Neuronal stem cell (in vitro differentiated cells): ENCODE measurements around the gene ACER1.
"Not testable (repeated sequence)": the region's sequence is repeated elsewhere in the genome, so short reads cannot be mapped to it uniquely, and the experiment has no call there.

Experiments
- DNase-seq: peaks from one replicate; pipeline ENCODE4 v3.0.0-alpha.2; 2013; ENCODE audit warnings: low spot score
- H2AFZ ChIP-seq: one replicate; pipeline ENCODE4 v1.6.1; 2013; ENCODE audit warnings: mild to moderate bottlenecking, low read length, inconsistent platforms
- H2AK5ac ChIP-seq: 2 replicates; pipeline ENCODE4 v1.6.1; 2013; ENCODE audit warnings: low read depth, mild to moderate bottlenecking, inconsistent platforms, low read length, moderate library complexity, mixed read lengths
- H2BK120ac ChIP-seq: 2 replicates; pipeline ENCODE4 v1.6.1; 2013; ENCODE audit warnings: low read depth, mild to moderate bottlenecking, inconsistent platforms, low read length, moderate library complexity, mixed read lengths
- H2BK12ac ChIP-seq: one replicate; pipeline ENCODE4 v1.6.1; 2013; ENCODE audit warnings: low read length, inconsistent platforms
- H2BK15ac ChIP-seq: 2 replicates; pipeline ENCODE4 v1.6.1; 2013; ENCODE audit warnings: mild to moderate bottlenecking, low read length, inconsistent platforms, mixed read lengths
- H2BK5ac ChIP-seq: one replicate; pipeline ENCODE4 v1.6.1; 2013; ENCODE audit warnings: inconsistent platforms, mild to moderate bottlenecking, low read length, moderate library complexity
- H3K14ac ChIP-seq: one replicate; pipeline ENCODE4 v1.6.1; 2013; ENCODE audit warnings: low read length, inconsistent platforms
- H3K18ac ChIP-seq: 2 replicates; pipeline ENCODE4 v1.6.1; 2013; ENCODE audit warnings: low read length, inconsistent platforms
- H3K23ac ChIP-seq: 2 replicates; pipeline ENCODE4 v1.6.1; 2013; ENCODE audit warnings: low read depth, mild to moderate bottlenecking, mixed read lengths, low read length, inconsistent platforms; ENCODE audit not compliant: poor library complexity
- H3K27ac ChIP-seq: replicated peaks from 3 replicates; pipeline ENCODE4 v1.5.1; 2013; ENCODE audit warnings: low read length, inconsistent platforms
- H3K27me3 ChIP-seq, 3 experiments: 2 replicates each; pipeline ENCODE4 v1.6.1; 2013; ENCODE audit warnings: low read length in 3 of 3, mild to moderate bottlenecking in 2 of 3, inconsistent platforms in 1 of 3, low read depth in 1 of 3, mixed read lengths in 1 of 3, moderate library complexity in 1 of 3; ENCODE audit not compliant: control insufficient read depth in 3 of 3, insufficient read depth in 3 of 3
- H3K36me3 ChIP-seq, 2 donors: replicated peaks in 1 of 2; 2 replicates each; pipeline ENCODE4 v1.6.1; 2013; ENCODE audit warnings: low read length in 2 of 2; ENCODE audit not compliant: control insufficient read depth in 2 of 2, insufficient read depth in 2 of 2
- H3K4ac ChIP-seq: 2 replicates; pipeline ENCODE4 v1.6.1; 2013; ENCODE audit warnings: inconsistent platforms, mild to moderate bottlenecking, low read length, moderate library complexity
- H3K4me1 ChIP-seq, 2 donors: 1 replicate in 1 of 2; 2 replicates in 1 of 2; pipeline ENCODE4 v1.6.1; 2013; ENCODE audit warnings: low read length in 2 of 2, low read depth in 1 of 2; ENCODE audit not compliant: control insufficient read depth in 2 of 2, insufficient read depth in 1 of 2
- H3K4me2 ChIP-seq: one replicate; pipeline ENCODE4 v1.6.1; 2013; ENCODE audit warnings: mild to moderate bottlenecking, low read length, inconsistent platforms; ENCODE audit not compliant: insufficient read depth, poor library complexity, severe bottlenecking
- H3K4me3 ChIP-seq, 2 donors: 2 replicates each; pipeline ENCODE4 v1.5.1; 2013; ENCODE audit warnings: low read length in 2 of 2, mild to moderate bottlenecking in 2 of 2, inconsistent platforms in 1 of 2, moderate library complexity in 1 of 2
- H3K79me1 ChIP-seq: one replicate; pipeline ENCODE4 v1.6.1; 2013; ENCODE audit warnings: low read depth, mild to moderate bottlenecking, inconsistent platforms, low read length, moderate library complexity
- H3K9ac ChIP-seq: one replicate; pipeline ENCODE4 v1.6.1; 2013; ENCODE audit warnings: mild to moderate bottlenecking, low read depth, low read length, inconsistent platforms; ENCODE audit not compliant: poor library complexity
- H3K9me3 ChIP-seq, 2 donors: replicated peaks in 1 of 2; 2 replicates each; pipeline versions ENCODE3 to v1.6.1; 2013; ENCODE audit warnings: low read length in 2 of 2, mild to moderate bottlenecking in 2 of 2, inconsistent platforms in 1 of 2, low read depth in 1 of 2, mixed read lengths in 1 of 2, moderate library complexity in 1 of 2; ENCODE audit not compliant: control insufficient read depth in 2 of 2, insufficient read depth in 1 of 2
- H4K8ac ChIP-seq: one replicate; pipeline ENCODE4 v1.6.1; 2013; ENCODE audit warnings: low read depth, mild to moderate bottlenecking, inconsistent platforms, low read length, moderate library complexity
- H4K91ac ChIP-seq: one replicate; pipeline ENCODE4 v1.6.1; 2013; ENCODE audit warnings: low read length, low read depth, mild to moderate bottlenecking, inconsistent platforms; ENCODE audit not compliant: poor library complexity
- WGBS, 2 donors: extraction: QIAGEN DNeasy Blood & Tissue Kit; methylation state at CpG; one replicate each; pipeline ENCODE4 v1.1.7; 2013; ENCODE audit warnings: missing lambda C conversion rate in 2 of 2, mixed read lengths in 1 of 2; ENCODE audit not compliant: insufficient read length in 2 of 2, insufficient replicate concordance in 1 of 2; ENCODE audit errors: extremely low coverage in 2 of 2; 5-methylcytosine and 5-hydroxymethylcytosine counted together

Gene ACER1

DNA sequence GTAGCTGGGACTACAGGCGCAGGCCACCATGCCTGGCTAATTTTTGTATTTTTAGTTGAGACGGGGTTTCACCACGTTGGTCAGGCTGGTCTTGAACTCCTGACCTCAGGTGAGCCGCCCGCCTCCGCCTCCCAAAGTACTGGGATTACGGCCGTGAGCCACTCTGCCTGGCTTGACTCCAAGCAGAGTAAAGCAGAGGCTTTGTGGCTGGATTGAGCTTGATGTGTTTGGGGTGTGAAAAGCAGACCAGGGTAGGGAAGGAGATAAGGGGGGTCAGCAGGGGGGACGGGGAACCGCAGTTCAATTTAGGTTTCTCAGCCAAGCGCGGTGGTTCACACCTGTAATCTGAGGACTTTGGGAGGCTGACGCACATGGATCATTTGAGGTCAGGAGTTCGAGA lies 23.8 kb upstream of the ACER1 start:
- Histone ChIP-seq H2BK5ac (no peak overlapping the region), H3K27me3 (no peaks in the 10 kb centered on the region), H2BK12ac (no peak overlapping the region), H4K8ac (no peak overlapping the region), H3K18ac (no peak overlapping the region), H3K4me1 (peaks cover under 1 to 2% of the 10 kb centered on the region in 2 donors), H2BK120ac (no peak overlapping the region), H4K91ac (no peak overlapping the region), H3K4ac (no peak overlapping the region), H3K36me3 (no peaks in the 10 kb centered on the region), H3K23ac (no peak overlapping the region), H3K9me3 (peaks cover 0 to under 1% of the 10 kb centered on the region in 2 donors), H3K9ac (no peak overlapping the region), H2AK5ac (no peak overlapping the region), H3K27ac (no peak overlapping the region), H3K4me3 (no peak overlapping the region), H3K4me2 (no peak overlapping the region), H3K14ac (no peak overlapping the region), H2AFZ (no peak overlapping the region), H2BK15ac (no peak overlapping the region), H3K79me1 (peaks cover 2% of the 10 kb centered on the region)
- no CpG with 5 or more reads among the region's 14 CpGs for WGBS, 2 donors
- DNase-seq, result no peak

DNA sequence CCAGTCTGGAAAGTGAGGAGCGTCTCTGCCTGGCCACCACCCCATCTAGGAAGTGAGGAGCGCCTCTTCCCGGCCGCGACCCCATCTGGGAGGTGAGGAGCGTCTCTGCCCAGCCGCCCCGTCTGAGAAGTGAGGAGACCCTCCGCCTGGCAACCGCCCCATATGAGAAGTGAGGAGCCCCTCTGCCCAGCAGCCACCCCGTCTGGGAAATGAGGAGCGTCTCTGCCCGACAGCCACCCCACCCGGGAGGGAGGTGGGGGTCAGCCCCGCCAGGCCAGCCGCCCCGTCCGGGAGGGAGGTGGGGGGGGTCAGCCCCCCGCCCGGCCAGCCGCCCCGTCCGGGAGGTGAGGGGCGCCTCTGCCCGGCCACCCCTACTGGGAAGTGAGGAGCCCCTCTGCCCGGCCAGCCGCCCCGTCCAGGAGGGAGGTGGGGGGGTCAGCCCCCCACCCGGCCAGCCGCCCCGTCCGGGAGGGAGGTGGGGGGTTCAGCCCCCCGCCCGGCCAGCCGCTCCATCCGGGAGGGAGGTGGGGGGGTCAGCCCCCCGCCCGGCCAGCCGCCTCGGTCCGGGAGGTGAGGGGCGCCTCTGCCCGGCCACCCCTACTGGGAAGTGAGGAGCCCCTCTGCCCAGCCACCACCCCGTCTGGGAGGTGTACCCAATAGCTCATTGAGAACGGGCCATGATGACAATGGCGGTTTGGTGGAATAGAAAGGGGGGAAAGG lies 22.1 kb upstream of the ACER1 start:
- not testable (repeated sequence) for H4K91ac ChIP-seq, H2BK12ac ChIP-seq, H4K8ac ChIP-seq, H3K79me1 ChIP-seq, H3K4me1 ChIP-seq, H2AFZ ChIP-seq, H3K18ac ChIP-seq, H3K14ac ChIP-seq, H3K27ac ChIP-seq, H3K9me3 ChIP-seq, H3K4me2 ChIP-seq, H3K27me3 ChIP-seq, H2BK5ac ChIP-seq, H3K4ac ChIP-seq, H3K9ac ChIP-seq, DNase-seq, H2AK5ac ChIP-seq, H3K4me3 ChIP-seq, H3K23ac ChIP-seq, H3K36me3 ChIP-seq, H2BK15ac ChIP-seq, H2BK120ac ChIP-seq
- no CpG with 5 or more reads among the region's 46 CpGs for WGBS, 2 donors

GRCh38 chr19:6354098-6354674 lies 20.8 kb upstream of the ACER1 start:
- Histone ChIP-seq H3K14ac (no peak overlapping the region), H2AFZ (no peak overlapping the region), H3K4me2 (no peak overlapping the region), H3K4ac (no peak overlapping the region), H3K4me3 (no peak overlapping the region), H2BK120ac (no peak overlapping the region), H3K4me1 (no peaks in the 10 kb centered on the region), H2BK5ac (no peak overlapping the region), H3K36me3 (no peaks in the 10 kb centered on the region), H2BK12ac (no peak overlapping the region), H3K27me3 (no peaks in the 10 kb centered on the region), H3K23ac (no peak overlapping the region), H4K8ac (no peak overlapping the region), H3K9ac (no peak overlapping the region), H3K79me1 (no peaks in the 10 kb centered on the region), H2BK15ac (no peak overlapping the region), H3K18ac (no peak overlapping the region), H4K91ac (no peak overlapping the region), H3K27ac (no peak overlapping the region), H3K9me3 (peaks cover 0 to 3% of the 10 kb centered on the region in 2 donors), H2AK5ac (no peak overlapping the region)
- no CpG with 5 or more reads among the region's 4 CpGs for WGBS, 2 donors
- no peak for DNase-seq

DNA sequence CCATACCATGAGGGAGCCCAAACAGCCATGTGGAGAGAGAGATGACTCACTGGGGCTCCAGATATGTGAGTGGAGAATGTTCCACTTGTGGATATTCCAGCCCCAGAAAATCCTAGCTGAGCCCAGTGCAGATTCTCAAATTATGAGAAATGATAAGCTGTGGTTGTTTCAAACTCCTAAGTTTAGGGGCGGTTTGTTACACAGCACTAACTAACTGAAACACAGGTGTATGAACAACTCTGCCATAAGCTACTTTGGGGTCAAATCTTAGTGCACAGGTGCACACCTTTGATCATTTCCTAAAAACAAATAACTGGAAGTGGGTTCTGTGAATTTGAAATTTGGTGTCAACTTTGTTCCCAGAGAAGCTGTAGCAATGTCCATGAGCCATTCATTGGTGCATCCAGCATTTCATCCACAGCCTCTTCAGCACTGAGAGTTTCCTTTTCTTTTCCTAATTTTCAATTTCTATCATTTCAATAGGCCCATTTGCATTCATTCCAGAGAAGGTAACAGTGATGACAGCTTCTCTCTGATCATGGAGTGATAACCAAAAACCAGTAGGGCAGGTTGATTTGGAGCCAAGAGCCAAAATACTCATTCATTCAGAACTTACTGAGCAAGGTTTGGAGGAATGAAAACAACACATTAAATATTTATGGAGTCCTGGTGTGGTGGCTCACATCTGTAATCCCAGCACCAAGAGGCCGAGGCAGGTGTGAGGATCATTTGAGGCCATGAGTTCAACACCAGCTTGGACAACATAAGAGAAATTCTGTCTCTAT lies 19.2 kb upstream of the ACER1 start:
- H4K91ac ChIP-seq, result no peak overlapping the region
- no peak overlapping the region for H4K8ac ChIP-seq
- no peak overlapping the region for H2BK12ac ChIP-seq
- no peak overlapping the region for H3K18ac ChIP-seq
- H3K27ac ChIP-seq, result no peak overlapping the region
- H3K27me3 ChIP-seq, result no peaks in the 10 kb centered on the region
- no peak overlapping the region for H2AFZ ChIP-seq
- peaks cover 0 to 3% of the 10 kb centered on the region in 2 donors for H3K9me3 ChIP-seq
- H3K9ac ChIP-seq, result no peak overlapping the region
- H3K4me3 ChIP-seq, result no peak overlapping the region
- no peak overlapping the region for H2BK15ac ChIP-seq
- no peak overlapping the region for H3K4ac ChIP-seq
- no peaks in the 10 kb centered on the region for H3K4me1 ChIP-seq
- no peak overlapping the region for H2BK120ac ChIP-seq
- H3K23ac ChIP-seq, result no peak overlapping the region
- no peaks in the 10 kb centered on the region for H3K36me3 ChIP-seq
- no peak overlapping the region for H2BK5ac ChIP-seq
- no peak overlapping the region for H2AK5ac ChIP-seq
- DNase-seq, result no peak
- WGBS, 2 donors, result no CpG with 5 or more reads among the region's 2 CpGs
- no peaks in the 10 kb centered on the region for H3K79me1 ChIP-seq
- no peak overlapping the region for H3K4me2 ChIP-seq
- H3K14ac ChIP-seq, result no peak overlapping the region
